Measurements from ENCODE around the gene DAG1.

DAG1 gene

DNA sequence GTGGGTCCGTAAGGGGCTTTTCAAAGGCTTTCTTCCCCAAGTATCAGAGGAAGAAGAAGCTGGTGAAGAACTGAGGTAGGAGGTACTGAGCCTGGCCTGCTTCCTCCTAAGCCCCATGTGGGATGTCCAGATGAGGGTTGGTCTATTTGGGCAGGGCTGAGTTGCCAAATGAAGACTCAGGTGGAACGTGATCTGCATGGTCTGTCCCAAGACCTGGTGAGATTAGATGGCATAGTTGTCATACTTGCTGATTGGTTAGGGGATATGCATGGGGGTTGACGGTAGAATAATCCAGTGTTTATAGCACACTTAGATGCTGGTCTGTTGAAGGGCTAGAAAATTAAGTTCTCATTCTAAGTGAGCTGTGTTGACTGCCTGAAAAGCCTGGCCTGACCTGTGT, 47.9 kb downstream of the DAG1 start:
- Histone ChIP-seq H3K9ac (ENCODE audit: low read depth, low read length) (no peak overlapping the region), H3K36me3 (ENCODE audit: insufficient read depth, low read length) (peaks cover 13% of the 10 kb centered on the region)

DNA sequence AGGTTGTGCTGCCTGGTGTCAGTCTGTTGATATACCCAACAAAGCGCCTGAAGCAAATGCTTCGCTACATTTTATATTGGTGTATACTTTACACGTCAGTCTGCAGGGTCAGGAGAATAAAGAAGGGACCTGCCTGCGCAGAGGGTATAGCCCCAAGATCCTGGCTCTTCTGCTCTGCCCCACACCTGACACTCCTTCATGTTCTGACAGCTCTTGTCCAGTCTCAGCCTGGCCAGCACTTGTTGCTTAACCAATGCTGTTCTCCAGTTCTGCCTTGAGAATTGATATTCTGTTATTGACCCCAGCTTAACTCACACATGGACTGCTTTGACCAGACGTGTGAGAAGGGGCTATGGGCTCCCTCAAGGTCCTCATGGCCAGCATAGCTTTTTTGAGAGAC, 48.4 kb downstream of the DAG1 start:
- no peaks in the 10 kb centered on the region for H3K9me3 ChIP-seq (ENCODE audit: control insufficient read depth, insufficient read depth, low read length)
- H3K36me3 ChIP-seq (ENCODE audit: insufficient read depth, low read length): peaks cover 12% of the 10 kb centered on the region
- no peak overlapping the region for H3K9ac ChIP-seq (ENCODE audit: low read depth, low read length)
- H3K4me1 ChIP-seq (ENCODE audit: insufficient read depth, low read length): no peaks in the 10 kb centered on the region

More for the DNA sequence above, 47.9 kb downstream of the DAG1 start:
- Histone ChIP-seq H3K4me1 (ENCODE audit: insufficient read depth, low read length) (no peaks in the 10 kb centered on the region), H3K9me3 (ENCODE audit: control insufficient read depth, insufficient read depth, low read length) (no peaks in the 10 kb centered on the region)

DNA sequence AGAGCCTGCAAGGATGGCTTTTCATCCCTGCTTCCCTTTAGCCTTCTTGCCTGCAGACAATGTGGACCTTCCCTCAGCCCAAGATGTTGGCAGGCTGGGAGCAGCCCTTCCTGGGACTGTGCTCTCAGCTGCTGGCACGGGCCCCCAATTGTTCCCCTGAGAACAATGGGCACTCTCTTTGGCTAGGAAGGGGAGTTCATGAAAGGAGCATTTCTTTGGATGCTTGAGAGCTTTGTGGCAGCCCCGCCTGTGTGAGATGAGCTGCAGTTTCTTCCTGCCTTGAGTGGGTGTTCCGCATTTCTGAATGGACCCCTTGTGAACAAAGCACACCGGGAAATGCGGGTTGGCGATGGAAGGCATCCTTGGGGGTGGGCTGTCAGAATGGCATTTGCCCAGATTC, 49.2 kb downstream of the DAG1 start:
- H3K4me1 ChIP-seq (ENCODE audit: insufficient read depth, low read length): no peaks in the 10 kb centered on the region
- H3K9ac ChIP-seq (ENCODE audit: low read depth, low read length): no peak overlapping the region
- H3K36me3 ChIP-seq (ENCODE audit: insufficient read depth, low read length): peaks cover 15% of the 10 kb centered on the region
- H3K9me3 ChIP-seq (ENCODE audit: control insufficient read depth, insufficient read depth, low read length): no peaks in the 10 kb centered on the region

DNA sequence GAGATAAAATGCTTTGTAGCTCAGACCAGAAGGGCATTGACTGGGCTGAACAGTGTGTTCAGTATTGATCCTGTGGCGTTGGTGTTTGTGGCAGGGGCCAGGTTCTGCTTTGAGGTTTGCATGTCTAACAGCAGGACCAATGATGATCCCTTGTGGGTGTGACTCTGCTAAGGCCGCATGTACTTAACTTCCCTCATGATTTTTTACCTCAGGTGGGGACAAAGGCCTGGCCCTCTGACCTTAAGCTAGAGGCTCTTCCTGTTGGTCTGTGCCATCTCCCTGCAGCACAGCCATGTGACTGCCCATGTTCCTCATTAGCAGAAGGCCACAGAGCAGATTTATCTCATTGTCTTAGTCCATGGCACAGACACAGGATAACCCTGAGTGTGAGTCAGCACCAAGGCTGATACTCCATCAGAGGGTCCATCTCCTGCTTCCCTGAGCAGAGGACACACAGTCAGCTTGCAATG, 49.9 kb downstream of the DAG1 start:
- no peak overlapping the region for H3K9ac ChIP-seq (ENCODE audit: low read depth, low read length)
- H3K4me1 ChIP-seq (ENCODE audit: insufficient read depth, low read length): no peaks in the 10 kb centered on the region
- H3K36me3 ChIP-seq (ENCODE audit: insufficient read depth, low read length): peaks cover 12% of the 10 kb centered on the region
- H3K9me3 ChIP-seq (ENCODE audit: control insufficient read depth, insufficient read depth, low read length): no peaks in the 10 kb centered on the region

DNA sequence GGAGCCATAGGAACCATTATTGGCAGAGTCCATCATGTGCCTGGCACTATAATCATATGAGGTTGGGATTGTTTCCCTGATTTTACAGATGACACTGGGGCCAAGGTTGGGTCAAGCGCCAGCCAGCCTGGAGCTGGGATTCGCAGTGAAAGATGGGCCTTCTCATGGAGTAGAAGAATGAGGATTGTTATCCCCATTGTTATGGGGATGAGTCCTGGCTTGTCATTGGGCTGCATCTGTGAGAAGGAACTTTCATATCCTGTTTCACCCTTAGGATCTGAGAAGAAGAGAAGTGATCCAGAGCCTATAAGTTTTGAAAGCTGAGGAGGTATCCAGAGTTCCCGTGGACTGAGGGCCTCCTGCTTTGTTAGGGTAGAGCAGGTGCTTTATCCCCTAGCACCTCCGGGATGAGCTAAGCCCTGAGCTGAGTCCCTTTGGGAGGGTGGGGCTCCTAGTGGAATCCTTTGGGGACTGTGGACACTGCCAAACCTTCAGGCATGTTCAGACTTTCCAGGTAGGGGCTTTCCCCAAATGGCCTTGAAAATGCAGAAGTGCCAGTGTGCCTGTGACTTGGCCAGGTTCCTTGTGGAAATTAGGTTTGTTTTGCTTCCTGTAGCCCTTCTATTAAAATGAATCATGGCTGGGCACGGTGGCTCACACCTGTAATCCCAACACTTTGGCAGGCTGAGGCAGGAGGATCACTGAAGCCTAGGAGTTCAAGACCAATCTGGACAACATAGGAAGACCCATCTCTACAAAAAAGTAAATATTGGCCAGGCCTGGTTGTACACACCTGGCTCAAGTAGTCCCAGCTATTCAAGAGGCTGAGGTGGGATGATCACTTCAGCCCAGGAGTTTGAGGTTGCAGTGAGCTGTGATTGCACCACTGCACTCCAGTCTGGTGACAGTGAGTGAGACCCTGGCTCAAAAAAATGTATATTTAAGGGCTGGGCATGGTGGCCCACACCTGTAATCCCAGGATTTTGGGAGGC, 54.0 kb downstream of the DAG1 start:
- no peak overlapping the region for H3K9ac ChIP-seq (ENCODE audit: low read depth, low read length)

DNA sequence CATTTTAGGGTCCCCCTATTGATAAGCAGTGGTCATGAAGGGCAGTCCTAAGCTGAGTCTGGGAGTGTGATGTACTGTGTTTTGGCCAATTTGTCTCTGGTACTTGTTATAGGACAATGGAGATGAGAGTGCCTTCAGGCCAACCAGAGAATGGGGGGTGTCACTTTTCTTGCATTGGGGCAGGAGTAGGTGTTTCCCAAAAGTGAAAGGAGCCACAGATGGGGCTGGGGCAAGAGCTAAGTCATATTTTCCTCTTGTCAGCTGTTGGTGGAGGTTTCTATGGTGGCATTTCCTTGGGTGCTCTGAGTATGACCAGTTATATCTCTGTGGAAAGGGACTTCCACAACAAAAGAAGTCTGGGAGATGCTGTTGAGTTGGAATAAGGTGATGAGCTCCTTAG, 59.5 kb downstream of the DAG1 start:
- Histone ChIP-seq H3K9me3 (ENCODE audit: control insufficient read depth, insufficient read depth, low read length) (no peaks in the 10 kb centered on the region), H3K36me3 (ENCODE audit: insufficient read depth, low read length) (peaks cover 8% of the 10 kb centered on the region; the same call in 1 of the 2 replicates), H3K9ac (ENCODE audit: low read depth, low read length) (no peak overlapping the region)

More for the DNA sequence above, 54.0 kb downstream of the DAG1 start:
- H3K36me3 ChIP-seq (ENCODE audit: insufficient read depth, low read length): 0 out of 2 replicates have a peak, but pooled peaks cover 2% of the 10 kb centered on the region
- H3K9me3 ChIP-seq (ENCODE audit: control insufficient read depth, insufficient read depth, low read length): no peaks in the 10 kb centered on the region
- H3K4me1 ChIP-seq (ENCODE audit: insufficient read depth, low read length): no peaks in the 10 kb centered on the region

DNA sequence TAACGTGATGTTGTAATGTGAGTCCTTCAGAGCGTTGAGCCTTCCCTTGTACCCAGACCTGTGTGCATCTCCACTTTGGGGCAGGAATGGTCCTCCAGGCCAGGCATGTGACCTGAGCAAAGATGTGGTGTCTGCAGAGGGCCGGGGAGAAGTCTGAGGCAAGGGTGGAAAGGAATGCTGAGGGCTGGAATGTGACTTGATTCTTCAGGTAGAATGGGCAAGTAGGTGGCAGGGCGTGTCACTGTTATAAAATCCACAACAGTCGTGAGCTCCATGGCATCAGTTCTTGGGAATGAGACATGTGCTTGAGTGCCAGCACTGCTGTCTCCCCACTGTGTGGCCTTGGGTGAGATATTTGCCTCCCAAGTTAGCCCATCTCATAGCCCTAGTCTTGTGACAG, 60.2 kb downstream of the DAG1 start:
- no peak overlapping the region for H3K9ac ChIP-seq (ENCODE audit: low read depth, low read length)
- H3K9me3 ChIP-seq (ENCODE audit: control insufficient read depth, insufficient read depth, low read length): no peaks in the 10 kb centered on the region
- H3K36me3 ChIP-seq (ENCODE audit: insufficient read depth, low read length): peaks cover 8% of the 10 kb centered on the region; the same call in 1 of the 2 replicates
- H3K4me1 ChIP-seq (ENCODE audit: insufficient read depth, low read length): no peaks in the 10 kb centered on the region

More for the DNA sequence above, 59.5 kb downstream of the DAG1 start:
- H3K4me1 ChIP-seq (ENCODE audit: insufficient read depth, low read length): no peaks in the 10 kb centered on the region

DNA sequence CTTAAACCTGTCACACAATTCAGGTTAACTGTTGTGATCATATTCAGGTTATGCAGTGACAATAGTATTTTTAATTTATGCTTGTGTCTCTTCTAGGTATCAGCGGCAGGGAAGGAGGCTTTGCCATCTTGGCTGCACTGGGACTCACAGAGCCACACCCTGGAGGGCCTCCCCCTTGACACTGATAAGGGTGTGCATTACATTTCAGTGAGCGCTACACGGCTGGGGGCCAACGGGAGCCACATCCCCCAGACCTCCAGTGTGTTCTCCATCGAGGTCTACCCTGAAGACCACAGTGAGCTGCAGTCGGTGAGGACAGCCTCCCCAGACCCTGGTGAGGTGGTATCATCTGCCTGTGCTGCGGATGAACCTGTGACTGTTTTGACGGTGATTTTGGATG, 60.6 kb downstream of the DAG1 start:
- H3K9ac ChIP-seq (ENCODE audit: low read depth, low read length): no peak overlapping the region
- no peaks in the 10 kb centered on the region for H3K4me1 ChIP-seq (ENCODE audit: insufficient read depth, low read length)
- H3K36me3 ChIP-seq (ENCODE audit: insufficient read depth, low read length): peaks cover 8% of the 10 kb centered on the region; the same call in 1 of the 2 replicates
- H3K9me3 ChIP-seq (ENCODE audit: control insufficient read depth, insufficient read depth, low read length): no peaks in the 10 kb centered on the region

DNA sequence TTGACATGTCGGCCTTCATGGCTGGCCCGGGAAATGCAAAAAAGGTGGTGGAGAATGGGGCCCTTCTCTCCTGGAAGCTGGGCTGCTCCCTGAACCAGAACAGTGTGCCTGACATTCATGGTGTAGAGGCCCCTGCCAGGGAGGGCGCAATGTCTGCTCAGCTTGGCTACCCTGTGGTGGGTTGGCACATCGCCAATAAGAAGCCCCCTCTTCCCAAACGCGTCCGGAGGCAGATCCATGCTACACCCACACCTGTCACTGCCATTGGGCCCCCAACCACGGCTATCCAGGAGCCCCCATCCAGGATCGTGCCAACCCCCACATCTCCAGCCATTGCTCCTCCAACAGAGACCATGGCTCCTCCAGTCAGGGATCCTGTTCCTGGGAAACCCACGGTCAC, 61.2 kb downstream of the DAG1 start:
- Histone ChIP-seq H3K9ac (ENCODE audit: low read depth, low read length) (no peak overlapping the region), H3K4me1 (ENCODE audit: insufficient read depth, low read length) (0 out of 2 replicates have a peak, but pooled peaks cover 4% of the 10 kb centered on the region), H3K36me3 (ENCODE audit: insufficient read depth, low read length) (peaks cover 8% of the 10 kb centered on the region; the same call in 1 of the 2 replicates), H3K9me3 (ENCODE audit: control insufficient read depth, insufficient read depth, low read length) (no peaks in the 10 kb centered on the region)

DNA sequence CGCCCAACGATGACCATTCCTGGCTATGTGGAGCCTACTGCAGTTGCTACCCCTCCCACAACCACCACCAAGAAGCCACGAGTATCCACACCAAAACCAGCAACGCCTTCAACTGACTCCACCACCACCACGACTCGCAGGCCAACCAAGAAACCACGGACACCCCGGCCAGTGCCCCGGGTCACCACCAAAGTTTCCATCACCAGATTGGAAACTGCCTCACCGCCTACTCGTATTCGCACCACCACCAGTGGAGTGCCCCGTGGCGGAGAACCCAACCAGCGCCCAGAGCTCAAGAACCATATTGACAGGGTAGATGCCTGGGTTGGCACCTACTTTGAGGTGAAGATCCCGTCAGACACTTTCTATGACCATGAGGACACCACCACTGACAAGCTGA, 61.6 kb downstream of the DAG1 start:
- no peaks in the 10 kb centered on the region for H3K9me3 ChIP-seq (ENCODE audit: control insufficient read depth, insufficient read depth, low read length)
- H3K4me1 ChIP-seq (ENCODE audit: insufficient read depth, low read length): peaks cover 9% of the 10 kb centered on the region; the same call in 1 of the 2 replicates
- H3K9ac ChIP-seq (ENCODE audit: low read depth, low read length): no peak overlapping the region
- peaks cover 8% of the 10 kb centered on the region; the same call in 1 of the 2 replicates for H3K36me3 ChIP-seq (ENCODE audit: insufficient read depth, low read length)

DNA sequence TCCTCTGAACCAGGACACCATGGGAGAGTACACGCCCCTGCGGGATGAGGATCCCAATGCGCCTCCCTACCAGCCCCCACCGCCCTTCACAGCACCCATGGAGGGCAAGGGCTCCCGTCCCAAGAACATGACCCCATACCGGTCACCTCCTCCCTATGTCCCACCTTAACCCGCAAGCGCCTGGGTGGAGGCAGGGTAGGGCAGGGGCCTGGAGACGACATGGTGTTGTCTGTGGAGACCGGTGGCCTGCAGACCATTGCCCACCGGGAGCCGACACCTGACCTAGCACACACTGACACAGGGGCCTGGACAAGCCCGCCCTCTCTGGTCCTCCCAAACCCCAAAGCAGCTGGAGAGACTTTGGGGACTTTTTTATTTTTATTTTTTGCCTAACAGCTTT, 63.0 kb downstream of the DAG1 start:
- H3K9ac ChIP-seq (ENCODE audit: low read depth, low read length): no peak overlapping the region
- H3K36me3 ChIP-seq (ENCODE audit: insufficient read depth, low read length): peaks cover 8% of the 10 kb centered on the region; the same call in 1 of the 2 replicates
- H3K9me3 ChIP-seq (ENCODE audit: control insufficient read depth, insufficient read depth, low read length): no peaks in the 10 kb centered on the region
- H3K4me1 ChIP-seq (ENCODE audit: insufficient read depth, low read length): peaks cover 10% of the 10 kb centered on the region; the same call in 1 of the 2 replicates

DNA sequence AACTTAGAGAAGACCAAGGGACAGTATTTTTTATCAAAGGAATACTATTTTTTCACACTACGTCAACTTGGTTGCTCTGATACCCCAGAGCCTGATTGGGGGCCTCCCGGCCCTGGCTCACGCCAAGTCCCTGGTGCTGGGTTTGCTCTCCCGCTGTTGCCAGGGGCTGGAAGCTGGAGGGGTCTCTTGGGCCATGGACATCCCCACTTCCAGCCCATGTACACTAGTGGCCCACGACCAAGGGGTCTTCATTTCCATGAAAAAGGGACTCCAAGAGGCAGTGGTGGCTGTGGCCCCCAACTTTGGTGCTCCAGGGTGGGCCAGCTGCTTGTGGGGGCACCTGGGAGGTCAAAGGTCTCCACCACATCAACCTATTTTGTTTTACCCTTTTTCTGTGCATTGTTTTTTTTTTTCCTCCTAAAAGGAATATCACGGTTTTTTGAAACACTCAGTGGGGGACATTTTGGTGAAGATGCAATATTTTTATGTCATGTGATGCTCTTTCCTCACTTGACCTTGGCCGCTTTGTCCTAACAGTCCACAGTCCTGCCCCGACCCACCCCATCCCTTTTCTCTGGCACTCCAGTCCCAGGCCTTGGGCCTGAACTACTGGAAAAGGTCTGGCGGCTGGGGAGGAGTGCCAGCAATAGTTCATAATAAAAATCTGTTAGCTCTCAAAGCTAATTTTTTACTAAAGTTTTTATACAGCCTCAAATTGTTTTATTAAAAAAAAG, 63.9 kb downstream of the DAG1 start:
- Histone ChIP-seq H3K4me1 (ENCODE audit: insufficient read depth, low read length) (peaks cover 10% of the 10 kb centered on the region; the same call in 1 of the 2 replicates), H3K9me3 (ENCODE audit: control insufficient read depth, insufficient read depth, low read length) (no peaks in the 10 kb centered on the region), H3K36me3 (ENCODE audit: insufficient read depth, low read length) (peaks cover 8% of the 10 kb centered on the region; the same call in 1 of the 2 replicates)

DNA sequence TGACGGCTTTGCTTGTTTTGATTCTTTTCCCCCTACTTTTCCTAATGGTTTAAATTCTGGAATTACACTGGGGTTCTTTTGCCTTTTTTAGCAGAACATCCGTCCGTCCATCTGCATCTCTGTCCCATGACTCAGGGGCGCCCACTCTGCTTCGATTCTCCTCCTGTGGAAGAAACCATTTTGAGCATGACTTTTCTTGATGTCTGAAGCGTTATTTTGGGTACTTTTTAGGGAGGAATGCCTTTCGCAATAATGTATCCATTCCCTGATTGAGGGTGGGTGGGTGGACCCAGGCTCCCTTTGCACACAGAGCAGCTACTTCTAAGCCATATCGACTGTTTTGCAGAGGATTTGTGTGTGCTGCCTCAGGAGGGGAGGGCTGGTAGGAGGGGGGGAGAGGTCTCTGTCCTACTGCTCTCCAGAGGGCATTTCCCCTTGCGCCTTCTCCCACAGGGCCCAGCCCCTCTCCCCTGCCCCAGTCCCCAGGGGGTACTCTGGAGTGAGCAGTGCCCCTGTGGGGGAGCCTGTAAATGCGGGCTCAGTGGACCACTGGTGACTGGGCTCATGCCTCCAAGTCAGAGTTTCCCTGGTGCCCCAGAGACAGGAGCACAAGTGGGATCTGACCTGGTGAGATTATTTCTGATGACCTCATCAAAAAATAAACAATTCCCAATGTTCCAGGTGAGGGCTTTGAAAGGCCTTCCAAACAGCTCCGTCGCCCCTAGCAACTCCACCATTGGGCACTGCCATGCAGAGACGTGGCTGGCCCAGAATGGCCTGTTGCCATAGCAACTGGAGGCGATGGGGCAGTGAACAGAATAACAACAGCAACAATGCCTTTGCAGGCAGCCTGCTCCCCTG, 64.7 kb downstream of the DAG1 start:
- H3K9ac ChIP-seq (ENCODE audit: low read depth, low read length): no peak overlapping the region
- peaks cover 10% of the 10 kb centered on the region; the same call in 1 of the 2 replicates for H3K4me1 ChIP-seq (ENCODE audit: insufficient read depth, low read length)
- H3K36me3 ChIP-seq (ENCODE audit: insufficient read depth, low read length): peaks cover 8% of the 10 kb centered on the region; the same call in 1 of the 2 replicates
- H3K9me3 ChIP-seq (ENCODE audit: control insufficient read depth, insufficient read depth, low read length): no peaks in the 10 kb centered on the region

More for the DNA sequence above, 63.9 kb downstream of the DAG1 start:
- no peak overlapping the region for H3K9ac ChIP-seq (ENCODE audit: low read depth, low read length)

All from ES-I3 (cell line).